Fibroblast of pulmonary artery (primary cell): Measurements from ENCODE around the gene VPS13A.

ENCODE experiments used
- DNase-seq: peaks from one replicate; pipeline ENCODE4 v3.0.0-alpha.2; 2010; ENCODE audit warnings: low read depth
- H3K4me3 ChIP-seq: replicated peaks from 2 replicates; pipeline ENCODE4 v1.5.1; 2011; ENCODE audit warnings: low read depth, mild to moderate bottlenecking, control low read depth, low read length, moderate library complexity
- TF ChIP-seq, protein P1 (sequence below): IDR thresholded peaks from 2 replicates; pipeline ENCODE4 v1.5.1; 2011; ENCODE audit warnings: mild to moderate bottlenecking, control low read depth, low read length, inconsistent platforms; ENCODE audit errors: missing control alignments

Gene VPS13A

DNA sequence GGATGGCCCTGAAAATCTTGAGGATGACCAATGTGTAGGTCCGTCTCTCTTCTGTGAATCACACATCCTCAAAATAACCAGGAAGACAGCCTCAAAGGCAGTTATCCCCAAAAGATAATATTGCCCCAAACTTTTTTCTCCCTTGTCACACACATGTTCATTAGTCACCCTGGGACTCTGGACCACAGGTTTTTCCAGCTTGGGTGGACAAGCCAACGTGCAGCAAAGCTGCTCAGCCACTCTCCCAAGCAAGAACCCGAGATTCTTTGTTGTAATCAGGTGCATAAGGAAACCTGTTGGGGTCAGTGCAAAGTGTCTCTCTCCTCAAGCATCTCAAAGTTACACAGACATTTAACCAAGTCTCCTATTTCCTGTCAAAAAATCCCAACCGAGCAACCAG is 274.2 kb downstream of the VPS13A start:
- H3K4me3 ChIP-seq: no peak overlapping the region
- DNase-seq: no peak
- TF ChIP-seq, protein P1, sequence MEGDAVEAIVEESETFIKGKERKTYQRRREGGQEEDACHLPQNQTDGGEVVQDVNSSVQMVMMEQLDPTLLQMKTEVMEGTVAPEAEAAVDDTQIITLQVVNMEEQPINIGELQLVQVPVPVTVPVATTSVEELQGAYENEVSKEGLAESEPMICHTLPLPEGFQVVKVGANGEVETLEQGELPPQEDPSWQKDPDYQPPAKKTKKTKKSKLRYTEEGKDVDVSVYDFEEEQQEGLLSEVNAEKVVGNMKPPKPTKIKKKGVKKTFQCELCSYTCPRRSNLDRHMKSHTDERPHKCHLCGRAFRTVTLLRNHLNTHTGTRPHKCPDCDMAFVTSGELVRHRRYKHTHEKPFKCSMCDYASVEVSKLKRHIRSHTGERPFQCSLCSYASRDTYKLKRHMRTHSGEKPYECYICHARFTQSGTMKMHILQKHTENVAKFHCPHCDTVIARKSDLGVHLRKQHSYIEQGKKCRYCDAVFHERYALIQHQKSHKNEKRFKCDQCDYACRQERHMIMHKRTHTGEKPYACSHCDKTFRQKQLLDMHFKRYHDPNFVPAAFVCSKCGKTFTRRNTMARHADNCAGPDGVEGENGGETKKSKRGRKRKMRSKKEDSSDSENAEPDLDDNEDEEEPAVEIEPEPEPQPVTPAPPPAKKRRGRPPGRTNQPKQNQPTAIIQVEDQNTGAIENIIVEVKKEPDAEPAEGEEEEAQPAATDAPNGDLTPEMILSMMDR: no peak

DNA sequence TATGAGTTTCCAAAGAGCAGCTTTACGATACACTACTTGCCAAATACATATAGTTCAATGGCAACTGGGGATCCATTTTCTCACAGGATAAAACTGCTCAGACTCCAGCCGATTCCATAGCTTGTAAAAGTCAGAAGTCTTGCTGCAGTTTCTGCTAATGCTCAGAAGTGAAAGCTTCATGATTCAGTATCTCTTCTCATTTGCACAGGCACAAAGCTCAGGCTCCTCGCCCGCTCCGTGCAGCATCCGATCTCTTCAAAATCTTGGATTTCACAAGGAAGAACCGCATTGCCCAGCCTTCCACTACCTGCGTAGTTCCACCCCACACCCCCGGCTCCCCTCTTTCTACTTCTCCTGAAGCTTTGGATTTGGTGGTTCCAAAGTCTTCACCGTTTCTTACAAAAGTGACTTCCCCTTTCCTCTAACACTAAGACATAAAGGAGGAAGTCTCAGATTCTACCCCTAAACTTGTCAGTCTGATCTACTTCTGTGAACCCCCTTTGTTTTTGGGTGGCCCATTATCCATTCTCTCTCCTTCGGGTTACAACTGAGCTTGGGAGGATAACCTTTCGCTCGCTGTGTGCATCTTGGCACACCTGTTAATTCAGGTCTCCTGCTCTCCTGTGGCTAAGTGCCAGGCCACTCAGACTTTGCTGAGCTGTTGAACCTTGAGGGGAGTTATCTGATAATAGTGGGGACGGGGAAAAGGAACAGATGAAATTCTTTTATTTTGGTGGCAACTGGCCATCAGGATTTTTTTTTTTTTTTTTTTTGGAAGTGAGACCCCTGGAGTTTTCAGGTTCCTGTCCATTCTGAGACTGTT is 276.7 kb downstream of the VPS13A start:
- DNase-seq: no peak
- TF ChIP-seq, protein P1: no peak
- no peak overlapping the region for H3K4me3 ChIP-seq

GRCh38 chr9:77454663-77455062 is 277.3 kb downstream of the VPS13A start:
- TF ChIP-seq, protein P1: no peak
- DNase-seq: no peak
- H3K4me3 ChIP-seq: no peak overlapping the region

- DNase-seq: peak; percentile 52
- H3K4me3 ChIP-seq: no peak overlapping the region
- TF ChIP-seq, protein P1: peak; percentile 56
These were observed 278.1 kb downstream of the VPS13A start for GRCh38 chr9:77455312-77455927.

DNA sequence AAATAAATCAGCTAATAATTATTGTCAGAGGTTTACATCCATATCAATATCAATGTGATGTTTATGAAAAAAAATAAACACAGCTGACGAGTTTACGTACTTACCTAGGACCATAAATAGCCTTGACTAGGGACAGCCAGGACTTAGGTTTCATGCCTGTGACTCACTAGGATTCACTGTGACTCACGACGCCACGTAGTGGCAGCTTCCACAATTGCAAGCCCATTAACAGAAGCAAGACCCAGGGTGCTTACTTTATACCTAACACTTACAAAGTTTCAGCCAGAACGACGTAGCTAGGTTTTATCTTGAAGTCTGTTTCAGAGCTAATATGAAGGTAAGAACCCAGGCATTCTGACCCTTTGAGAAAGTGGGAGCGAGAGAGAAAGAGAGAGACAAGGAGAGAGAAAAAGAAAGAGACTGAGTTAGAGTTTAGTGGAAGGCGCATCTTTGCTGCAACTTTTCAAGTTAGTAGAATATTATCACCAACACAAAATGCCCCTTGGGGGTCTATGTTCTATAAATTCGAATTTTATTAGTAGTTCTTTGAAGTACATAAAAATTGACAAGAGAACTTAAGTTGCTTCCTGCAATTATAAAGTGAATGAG is 279.6 kb downstream of the VPS13A start:
- DNase-seq: peak; percentile 93
- H3K4me3 ChIP-seq: no peak overlapping the region
- TF ChIP-seq, protein P1: peak; percentile 94

DNA sequence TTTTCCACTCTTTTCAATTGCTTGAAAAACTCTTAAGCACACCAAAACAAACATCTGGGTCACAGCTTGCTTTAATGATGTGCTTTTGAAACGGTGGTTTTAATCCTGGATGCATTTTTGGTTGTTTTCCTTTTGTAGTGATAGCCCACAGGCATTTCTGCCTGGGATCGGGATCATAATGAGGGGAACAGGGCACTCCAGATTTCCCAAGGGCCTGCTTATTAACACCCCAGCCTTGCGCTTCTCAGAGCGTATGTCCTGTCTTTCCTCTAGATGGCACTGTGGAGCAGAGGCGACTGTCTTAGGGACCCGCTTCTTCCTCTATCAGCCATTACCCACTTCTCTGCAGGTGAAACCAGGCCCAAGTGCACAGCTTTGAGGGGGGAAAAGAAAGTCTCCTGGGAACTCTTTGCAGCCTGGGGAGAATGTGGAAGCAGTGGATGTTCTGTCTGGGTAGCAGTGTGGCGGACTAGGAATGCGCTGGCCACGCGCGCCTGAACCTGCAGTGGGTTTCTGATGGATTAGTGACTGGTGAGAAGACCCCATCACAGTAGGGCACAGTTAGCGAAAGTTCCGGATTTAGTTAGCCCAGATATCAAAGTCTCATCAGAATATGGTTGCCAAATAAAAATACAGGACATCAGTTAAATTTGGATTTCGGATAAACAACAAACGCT is 280.7 kb downstream of the VPS13A start:
- DNase-seq: peak; percentile 74
- H3K4me3 ChIP-seq: no peak overlapping the region
- TF ChIP-seq, protein P1: peak; percentile 92
